Measurements from ENCODE around the gene FMO1.

DNA sequence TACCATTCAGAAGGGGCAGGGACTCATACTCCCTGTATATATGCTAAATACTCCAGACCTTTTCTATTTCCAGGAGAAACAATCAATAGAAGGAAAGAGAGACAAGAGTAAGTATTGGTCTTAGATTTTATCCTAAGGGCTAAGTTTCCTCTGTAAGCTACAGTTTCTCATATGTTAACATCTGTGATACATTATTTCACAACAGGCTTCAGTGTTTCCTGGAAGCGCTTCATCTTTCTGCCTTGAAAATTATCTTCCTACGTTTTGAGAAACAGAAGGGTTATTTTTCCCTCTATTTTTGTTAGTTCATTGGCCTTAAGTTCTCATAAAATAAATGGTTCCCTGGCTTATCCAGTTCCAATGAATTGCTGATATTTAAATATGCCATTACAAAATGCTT, 15.6 kb downstream of the FMO1 start:
- TF ChIP-seq, protein P1, sequence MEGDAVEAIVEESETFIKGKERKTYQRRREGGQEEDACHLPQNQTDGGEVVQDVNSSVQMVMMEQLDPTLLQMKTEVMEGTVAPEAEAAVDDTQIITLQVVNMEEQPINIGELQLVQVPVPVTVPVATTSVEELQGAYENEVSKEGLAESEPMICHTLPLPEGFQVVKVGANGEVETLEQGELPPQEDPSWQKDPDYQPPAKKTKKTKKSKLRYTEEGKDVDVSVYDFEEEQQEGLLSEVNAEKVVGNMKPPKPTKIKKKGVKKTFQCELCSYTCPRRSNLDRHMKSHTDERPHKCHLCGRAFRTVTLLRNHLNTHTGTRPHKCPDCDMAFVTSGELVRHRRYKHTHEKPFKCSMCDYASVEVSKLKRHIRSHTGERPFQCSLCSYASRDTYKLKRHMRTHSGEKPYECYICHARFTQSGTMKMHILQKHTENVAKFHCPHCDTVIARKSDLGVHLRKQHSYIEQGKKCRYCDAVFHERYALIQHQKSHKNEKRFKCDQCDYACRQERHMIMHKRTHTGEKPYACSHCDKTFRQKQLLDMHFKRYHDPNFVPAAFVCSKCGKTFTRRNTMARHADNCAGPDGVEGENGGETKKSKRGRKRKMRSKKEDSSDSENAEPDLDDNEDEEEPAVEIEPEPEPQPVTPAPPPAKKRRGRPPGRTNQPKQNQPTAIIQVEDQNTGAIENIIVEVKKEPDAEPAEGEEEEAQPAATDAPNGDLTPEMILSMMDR (IDR thresholded peaks at IDR 0.05) = no peak
- TF ChIP-seq POLR2A (IDR thresholded peaks at IDR 0.05) (no peak), EP300 (IDR thresholded peaks at IDR 0.05) (no peak)

Data from ovary (tissue), 3 donors.